Activated CD4-positive, alpha-beta T cell treated with anti-CD3 and anti-CD28 coated beads, Interleukin-2, Interleukin-4, amounts not matched to agents 100 ng/mL and 50 ng/mL, durations not matched to agents 16 hours and 8 hours (primary cell): ENCODE measurements around the gene GABBR2.

Experiments used
- DNase-seq: peaks from one replicate; pipeline ENCODE4 v3.0.0-alpha.2; 2020; ENCODE audit warnings: low spot score

GABBR2 gene

GRCh38 chr9:98318834-98319478 is 389.8 kb downstream of the GABBR2 start:
- no peak for DNase-seq

DNA sequence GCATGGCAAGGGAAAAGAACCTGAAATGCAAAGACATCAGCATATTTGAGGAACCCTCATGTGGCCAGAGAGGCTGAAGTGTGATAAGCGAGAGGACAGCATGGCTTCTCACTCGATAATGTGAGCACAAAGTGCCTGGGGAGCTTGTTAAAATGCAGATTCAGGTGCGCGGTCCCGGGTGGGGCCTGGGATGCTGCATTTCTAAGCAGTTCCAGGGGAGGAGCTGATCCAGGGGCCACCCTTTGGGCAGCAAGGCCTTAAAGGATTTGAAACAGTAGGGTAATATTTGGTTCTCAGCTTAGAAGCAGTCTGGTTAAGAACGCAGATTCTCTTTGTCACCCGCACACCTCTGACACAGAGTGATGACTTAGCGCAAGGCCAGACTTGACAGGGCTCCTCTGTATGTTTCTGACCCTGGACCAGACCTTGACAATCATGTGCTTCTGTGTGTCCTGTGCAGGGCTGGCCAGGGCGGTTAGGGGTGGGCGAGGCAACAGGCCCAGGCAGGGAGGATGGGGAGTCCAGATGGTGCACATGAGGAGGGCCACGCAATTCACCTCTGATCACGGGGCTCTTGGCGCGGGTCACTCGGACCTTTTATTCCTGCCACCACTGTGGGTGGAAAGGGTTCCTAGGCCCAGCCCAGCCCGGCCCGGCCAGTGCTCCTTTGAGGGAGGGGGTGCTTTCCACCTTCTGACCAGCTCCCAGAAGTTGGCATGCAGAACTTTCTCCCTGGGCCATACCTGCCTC is 390.5 kb downstream of the GABBR2 start:
- no peak for DNase-seq

- DNase-seq = no peak
Observed at GRCh38 chr9:98317134-98317857, 391.4 kb downstream of the GABBR2 start.

DNA sequence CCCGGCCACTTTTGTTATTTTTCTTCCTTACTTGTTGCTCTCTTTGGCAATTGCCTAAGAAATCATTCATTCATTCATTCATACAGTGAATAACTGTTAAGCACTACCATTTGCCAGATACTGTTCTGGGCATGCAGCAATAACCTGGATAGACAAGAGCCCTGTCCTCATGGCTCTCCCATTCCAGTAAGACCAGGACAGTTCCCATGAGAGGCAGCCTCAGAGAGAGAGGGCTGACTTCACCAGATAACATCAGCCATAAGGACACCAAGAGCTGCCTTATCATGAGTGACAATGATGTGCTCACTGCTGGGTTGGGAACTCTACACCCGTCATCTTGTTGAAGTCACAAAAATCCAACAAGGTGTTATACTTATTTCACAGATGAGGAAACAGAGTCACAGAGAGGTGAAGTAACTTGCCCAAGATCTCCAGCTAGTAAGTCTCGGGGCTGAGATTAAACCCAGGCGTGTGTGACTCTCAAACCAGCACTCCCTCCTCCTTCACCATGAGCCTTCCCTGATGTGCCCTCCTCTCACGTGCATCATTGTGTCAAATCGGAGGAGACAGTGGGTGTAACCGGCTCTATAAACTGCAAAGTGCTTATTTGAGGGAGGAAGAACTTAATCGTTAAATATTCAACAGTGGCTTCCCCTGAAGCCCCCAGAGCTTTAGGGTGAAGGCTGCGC is 392.1 kb downstream of the GABBR2 start:
- DNase-seq = no peak

DNA sequence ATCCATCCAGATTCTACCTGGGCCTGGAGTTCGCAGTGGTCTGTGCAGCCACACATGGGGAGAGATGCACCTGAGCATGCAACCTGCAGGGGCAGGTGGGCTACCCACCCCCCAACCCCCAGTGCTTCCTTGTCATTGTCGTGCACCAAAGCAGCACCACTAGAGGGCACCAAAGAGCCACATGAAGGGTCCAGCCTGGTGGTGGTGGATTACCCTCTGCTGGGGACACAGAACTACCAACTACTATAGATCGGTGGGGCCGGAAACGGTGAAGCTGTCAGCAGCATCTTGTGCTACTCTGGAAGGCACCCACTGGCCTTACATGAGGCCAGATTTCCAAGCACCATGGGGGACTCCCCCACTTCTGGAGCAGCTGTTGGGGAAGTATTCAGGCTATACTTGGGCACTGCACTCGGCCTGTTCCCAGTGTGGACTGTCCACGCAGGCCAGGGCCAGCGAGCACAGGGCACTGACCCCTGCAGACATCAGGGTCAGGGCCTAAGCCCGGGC is 393.1 kb downstream of the GABBR2 start:
- peak; percentile 79 for DNase-seq

DNA sequence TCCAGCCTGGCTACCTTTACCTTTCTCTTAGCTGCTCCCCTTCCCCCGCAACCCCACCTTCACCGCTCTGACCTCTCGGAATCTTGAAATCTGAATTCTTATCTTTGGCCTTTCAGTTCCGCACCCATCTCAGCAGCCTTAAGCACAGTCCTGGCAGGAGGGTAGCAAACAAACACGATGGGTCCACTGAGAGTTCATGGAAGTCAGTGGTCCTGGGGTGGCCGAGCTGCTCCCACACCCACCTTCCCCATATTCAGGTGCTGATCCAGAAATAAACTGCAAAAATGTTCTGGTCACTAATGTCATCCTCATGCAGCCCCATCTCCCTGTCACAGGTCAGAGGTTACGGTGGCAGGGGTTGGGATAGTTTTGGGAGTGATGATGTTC is 393.7 kb downstream of the GABBR2 start:
- no peak for DNase-seq

GRCh38 chr9:98314381-98315066 is 394.2 kb downstream of the GABBR2 start:
- no peak for DNase-seq

- DNase-seq = no peak
Observed at GRCh38 chr9:98312365-98312764, 396.4 kb downstream of the GABBR2 start.

- DNase-seq = no peak
Observed at GRCh38 chr9:98311541-98311940, 397.2 kb downstream of the GABBR2 start.

DNA sequence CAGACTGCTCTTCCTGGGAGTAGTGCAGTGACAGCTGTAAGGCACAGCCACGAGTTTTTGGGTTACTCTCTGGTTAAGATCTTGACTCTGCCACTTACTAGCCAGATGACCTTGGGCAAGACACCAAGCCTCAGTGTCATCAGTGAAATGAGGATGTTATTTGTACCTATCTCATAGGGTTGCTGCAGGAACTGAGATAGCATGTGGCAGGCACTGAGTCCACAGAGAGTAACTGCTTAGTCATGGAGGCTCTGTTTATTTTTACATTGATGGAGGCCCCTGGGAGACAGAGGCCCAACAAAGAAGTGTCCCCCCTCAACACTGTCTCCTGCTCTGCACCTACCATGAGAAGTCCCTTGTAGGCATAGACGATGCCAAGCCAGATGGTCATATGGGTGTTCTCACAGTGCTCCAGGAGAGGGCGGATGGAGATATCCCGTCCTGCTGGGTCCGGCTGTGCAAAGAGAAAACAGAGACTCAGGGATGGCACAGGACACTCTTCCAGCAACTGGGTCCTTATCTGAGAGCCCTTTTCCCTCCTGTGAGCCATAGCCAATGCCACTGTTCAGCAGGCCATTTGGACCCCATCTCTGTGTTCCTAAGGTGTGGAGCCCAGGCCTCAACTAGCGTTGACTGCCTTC is 397.9 kb downstream of the GABBR2 start:
- DNase-seq = no peak

GRCh38 chr9:98306384-98307145 is 402.2 kb downstream of the GABBR2 start:
- DNase-seq = no peak

- no peak for DNase-seq
Observed at GRCh38 chr9:98304381-98304780, 404.4 kb downstream of the GABBR2 start.

DNA sequence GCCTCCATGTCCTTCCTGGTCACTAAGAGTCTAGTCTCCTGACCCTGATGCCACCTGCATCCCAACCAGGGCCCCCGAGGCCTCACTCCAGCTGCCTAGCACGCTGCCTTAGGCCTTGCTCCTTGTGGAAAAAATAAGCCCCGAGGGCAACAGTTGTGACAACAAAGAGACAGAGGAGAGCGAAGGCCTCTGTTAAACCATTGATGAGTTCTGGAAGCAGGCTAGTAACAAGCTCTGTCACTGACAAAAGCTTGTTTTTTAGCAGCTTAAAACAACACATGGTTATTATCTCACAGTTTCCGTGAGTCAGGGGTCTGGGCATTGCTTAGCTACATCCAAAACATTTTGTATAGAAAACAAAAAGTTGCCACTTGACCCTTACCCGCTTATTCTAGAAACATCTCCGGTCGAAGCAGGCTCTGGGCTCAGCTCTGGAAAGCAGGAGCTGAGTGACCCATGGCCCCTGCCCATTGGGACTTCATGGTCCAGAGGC is 405.1 kb downstream of the GABBR2 start:
- DNase-seq = no peak

GRCh38 chr9:98302938-98303632 is 405.6 kb downstream of the GABBR2 start:
- no peak for DNase-seq

DNA sequence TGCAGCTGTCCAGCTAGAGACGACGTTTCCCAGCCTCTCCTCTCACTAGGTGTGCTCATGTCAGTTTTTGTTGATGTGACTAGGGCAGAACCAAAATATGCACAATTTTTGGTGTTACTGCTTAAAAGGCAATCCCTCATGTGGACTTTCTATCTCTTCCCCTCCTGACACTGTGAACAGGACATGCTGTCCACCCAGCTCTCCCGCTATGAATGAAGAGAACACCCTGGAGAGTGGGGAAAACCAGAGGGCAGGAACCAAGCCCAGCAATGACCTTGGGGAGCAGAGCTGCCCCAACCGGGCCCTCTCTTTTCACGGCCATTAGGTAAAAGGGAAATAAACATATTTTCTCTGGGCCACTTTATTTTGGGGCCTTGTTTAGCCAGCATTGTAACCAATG is 406.6 kb downstream of the GABBR2 start:
- no peak for DNase-seq

GRCh38 chr9:98300611-98301010 is 408.1 kb downstream of the GABBR2 start:
- no peak for DNase-seq

- DNase-seq = no peak
Observed at GRCh38 chr9:98298476-98298875, 410.3 kb downstream of the GABBR2 start.

- DNase-seq = no peak
Observed at GRCh38 chr9:98295824-98296223, 412.9 kb downstream of the GABBR2 start.

DNA sequence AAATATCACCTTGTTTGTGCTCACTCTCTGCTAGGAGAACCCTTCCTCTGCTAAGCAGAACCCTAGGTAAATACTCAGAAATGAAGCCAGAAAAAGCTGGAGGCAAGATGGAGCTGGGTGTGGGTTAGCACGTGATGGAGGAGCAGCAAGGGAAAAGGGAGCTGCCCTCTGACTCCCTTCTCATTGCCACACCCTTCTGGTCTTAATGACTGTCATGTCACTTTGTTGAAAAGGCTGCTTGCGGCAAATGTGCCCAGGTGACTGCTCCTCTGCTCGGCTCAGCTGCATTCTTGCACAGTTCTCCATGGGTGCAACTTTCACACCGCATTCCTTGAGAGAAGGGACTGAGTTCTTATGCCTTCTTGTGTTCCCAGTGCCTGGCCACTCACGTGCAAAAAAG is 416.9 kb downstream of the GABBR2 start:
- DNase-seq = no peak

DNA sequence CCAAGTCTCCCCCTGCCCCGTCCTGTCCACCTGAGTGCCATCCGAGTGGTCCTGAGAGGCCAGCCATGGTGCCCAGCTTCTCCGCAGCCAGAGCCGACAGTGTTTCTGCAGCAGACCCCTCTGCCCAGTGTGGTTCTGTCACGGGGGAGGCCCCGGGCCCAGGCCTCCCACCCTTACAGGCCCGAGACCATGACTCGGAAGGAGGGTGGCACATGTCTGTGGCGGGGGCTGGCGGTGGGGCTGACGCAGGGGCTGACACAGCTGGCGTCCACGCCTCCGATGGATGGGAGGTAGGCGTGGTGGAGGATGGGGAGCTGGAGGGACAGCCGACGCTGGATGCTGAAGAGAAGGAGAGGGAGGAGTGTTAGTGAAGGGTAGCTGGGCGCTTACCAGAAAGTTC is 418.3 kb downstream of the GABBR2 start:
- no peak for DNase-seq
